ENCODE data around the gene RMRP. TPM values are rescaled to one million over a fixed set of nuclear protein-coding genes. Genes with fewer than 3 reads are reported as not detected.

Gene RMRP
- total and polyA plus RNA-seq, 2 experiments from 2014 or later = 15.3 to 8,626 TPM

- TF ChIP-seq ZNF462 (CRISPR knock-in tag; IDR thresholded peaks at IDR 0.05) (no peak), STAT1 (IDR thresholded peaks at IDR 0.05; ENCODE audit: unreplicated experiment) (no peak), EZH2phosphoT487 (IDR thresholded peaks at IDR 0.05; ENCODE audit: unreplicated experiment) (no peak), CREB1 (CRISPR knock-in tag; IDR thresholded peaks at IDR 0.05; ENCODE audit: low read depth) (no peak), ETS1 (IDR thresholded peaks at IDR 0.05) (no peak)
These were observed 16.2 kb upstream of the RMRP start (continued) for GRCh38 chr9:35674025-35674361.

DNA sequence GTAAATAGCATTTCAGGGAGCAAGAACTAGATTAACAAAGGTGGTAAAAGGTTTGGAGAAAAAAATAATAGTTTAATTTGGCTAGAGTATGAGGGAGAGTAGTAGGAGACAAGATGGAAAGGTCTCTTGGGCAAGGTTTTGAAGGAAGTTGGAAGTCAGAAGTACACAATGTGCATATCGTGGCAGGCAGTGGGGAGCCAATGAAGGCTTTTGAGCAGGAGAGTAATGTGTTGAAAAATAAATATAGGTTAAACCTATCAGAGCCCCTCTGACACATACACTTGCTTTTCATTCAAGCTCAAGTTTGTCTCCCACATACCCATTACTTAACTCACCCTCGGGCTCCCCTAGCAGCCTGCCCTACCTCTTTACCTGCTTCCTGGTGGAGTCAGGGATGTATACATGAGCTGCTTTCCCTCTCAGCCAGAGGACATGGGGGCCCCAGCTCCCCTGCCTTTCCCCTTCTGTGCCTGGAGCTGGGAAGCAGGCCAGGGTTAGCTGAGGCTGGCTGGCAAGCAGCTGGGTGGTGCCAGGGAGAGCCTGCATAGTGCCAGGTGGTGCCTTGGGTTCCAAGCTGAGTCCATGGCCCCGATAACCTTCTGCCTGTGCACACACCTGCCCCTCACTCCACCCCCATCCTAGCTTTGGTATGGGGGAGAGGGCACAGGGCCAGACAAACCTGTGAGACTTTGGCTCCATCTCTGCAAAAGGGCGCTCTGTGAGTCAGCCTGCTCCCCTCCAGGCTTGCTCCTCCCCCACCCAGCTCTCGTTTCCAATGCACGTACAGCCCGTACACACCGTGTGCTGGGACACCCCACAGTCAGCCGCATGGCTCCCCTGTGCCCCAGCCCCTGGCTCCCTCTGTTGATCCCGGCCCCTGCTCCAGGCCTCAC, 15.6 kb upstream of the RMRP start, which contains the start of gene CA9:
Gene CA9, plus strand, starts transcription at position 797 of the 893 bp plus-strand sequence. Its CDS starts 32 bp downstream, at position 829.
- Mint-ChIP-seq H3K36me3 (ENCODE audit: low read depth) (no peaks in the 10 kb centered on the region), H3K27me3 (ENCODE audit: insufficient read depth, low read depth, poor library complexity) (peaks cover 15% of the 10 kb centered on the region), H3K4me3 (peak within 1 kb of the TSS; percentile 78), H3K4me1 (peaks cover 10% of the 10 kb centered on the region), H3K9me3 (no peaks in the 10 kb centered on the region), H3K27ac (no peak within 1 kb of the TSS)
- Histone ChIP-seq H3K9me2 (ENCODE audit: insufficient read depth) (peaks cover 5% of the 10 kb centered on the region), H3K4me1 (ENCODE audit: insufficient read depth) (peaks cover 5% of the 10 kb centered on the region; the same call in 1 of the 2 replicates), H3K27me3 (ENCODE audit: insufficient read depth) (peaks cover 20% of the 10 kb centered on the region), H3F3A (replicated peaks; ENCODE audit: low read depth) (0 out of 2 replicates have a peak, but pooled peaks cover 7% of the 10 kb centered on the region), H2AFZ (no peak within 1 kb of the TSS), H3K4me3 (no peak within 1 kb of the TSS), H3K4me2 (no peak within 1 kb of the TSS), H4K20me1 (replicated peaks; ENCODE audit: insufficient read depth) (no peaks in the 10 kb centered on the region), H3K79me2 (replicated peaks; ENCODE audit: insufficient read depth) (no peaks in the 10 kb centered on the region), H3K36me3 (ENCODE audit: insufficient read depth) (no peaks in the 10 kb centered on the region), H3K27ac (ENCODE audit: low read depth) (no peak within 1 kb of the TSS)
- TF ChIP-seq POLR2AphosphoS5 (IDR thresholded peaks at IDR 0.05; ENCODE audit: low read depth) (no peak), NANOG (IDR thresholded peaks at IDR 0.05; ENCODE audit: borderline replicate concordance) (no peak), ZNF114 (CRISPR knock-in tag; IDR thresholded peaks at IDR 0.05) (no peak), EZH2 (IDR thresholded peaks at IDR 0.05; ENCODE audit: low read depth, unreplicated experiment) (no peak), CREB1 (CRISPR knock-in tag; IDR thresholded peaks at IDR 0.05; ENCODE audit: low read depth) (no peak)
- ATAC-seq (no peak), DNase-seq (ENCODE audit: low spot score) (no peak)
